HL-60/S4 treated with retinoic acid at 250 ng/mL for 4 days and 3 days (cell line): Measurements from ENCODE around the gene TMED5.
"Not testable (repeated sequence)": the region's sequence is repeated elsewhere in the genome, so short reads cannot be mapped to it uniquely, and the experiment has no call there.

Source experiments
- in situ Hi-C: fragments of 300-500 bp; cut with MboI; formaldehyde crosslinking; loops from 2 replicates; pipeline ENCODE4 v1.7.0; 2022; ENCODE audit warnings: low sequenced_read_pairs

Gene TMED5

GRCh38 chr1:93172778-93173177, 7.4 kb downstream of the TMED5 start:
- in situ Hi-C loops, result no loop called here

- in situ Hi-C loops, result no loop called here
Measured at GRCh38 chr1:93171549-93172034, 8.6 kb downstream of the TMED5 start.

GRCh38 chr1:93170141-93170678, 10.0 kb downstream of the TMED5 start:
- in situ Hi-C loops, result not testable (repeated sequence)

GRCh38 chr1:93167006-93167405, 13.2 kb downstream of the TMED5 start:
- in situ Hi-C loops, result no loop called here

- in situ Hi-C loops, result not testable (repeated sequence)
Measured at GRCh38 chr1:93165895-93166294, 14.3 kb downstream of the TMED5 start.

GRCh38 chr1:93164816-93165215, 15.4 kb downstream of the TMED5 start:
- in situ Hi-C loops, result no loop called here

GRCh38 chr1:93163314-93163713, 16.9 kb downstream of the TMED5 start:
- in situ Hi-C loops, result not testable (repeated sequence)

GRCh38 chr1:93159337-93159736, 20.9 kb downstream of the TMED5 start:
- in situ Hi-C loops, result no loop called here

GRCh38 chr1:93155335-93155734, 24.9 kb downstream of the TMED5 start:
- in situ Hi-C loops, result no loop called here

GRCh38 chr1:93154898-93155297, 25.3 kb downstream of the TMED5 start:
- in situ Hi-C loops, result no loop called here

GRCh38 chr1:93152835-93153234, 27.4 kb downstream of the TMED5 start:
- in situ Hi-C loops, result no loop called here

GRCh38 chr1:93151474-93151873, 28.7 kb downstream of the TMED5 start:
- in situ Hi-C loops, result no loop called here

GRCh38 chr1:93150729-93151128, 29.5 kb downstream of the TMED5 start:
- in situ Hi-C loops, result no loop called here

GRCh38 chr1:93148001-93148400, 32.2 kb downstream of the TMED5 start:
- in situ Hi-C loops, result no loop called here

- in situ Hi-C loops, result no loop called here
Measured at GRCh38 chr1:93143769-93144168, 36.4 kb downstream of the TMED5 start.

- in situ Hi-C loops, result no loop called here
Measured at GRCh38 chr1:93143136-93143535, 37.1 kb downstream of the TMED5 start.

GRCh38 chr1:93142161-93142560, 38.1 kb downstream of the TMED5 start:
- in situ Hi-C loops, result no loop called here

GRCh38 chr1:93140106-93140505, 40.1 kb downstream of the TMED5 start:
- in situ Hi-C loops, result no loop called here

GRCh38 chr1:93137604-93138292, 42.5 kb downstream of the TMED5 start:
- in situ Hi-C loops, result no loop called here

GRCh38 chr1:93136445-93136844, 43.8 kb downstream of the TMED5 start:
- in situ Hi-C loops, result no loop called here

- in situ Hi-C loops, result no loop called here
Measured at GRCh38 chr1:93132638-93133037, 47.6 kb downstream of the TMED5 start.

GRCh38 chr1:93129507-93130099, 50.6 kb downstream of the TMED5 start:
- in situ Hi-C loops, result no loop called here
